Measurements from ENCODE around the gene TUBGCP2.

TUBGCP2 gene

GRCh38 chr10:133248334-133248715 is 60.3 kb downstream of the TUBGCP2 start:
- ChIA-PET CTCF (no interaction called here), POLR2A (no interaction called here)
- DNase-seq (ENCODE audit: extremely low spot score) = no peak
- no peak for TF ChIP-seq FOXM1 (IDR thresholded peaks at IDR 0.05; ENCODE audit: borderline replicate concordance)
- TF ChIP-seq NFRKB (IDR thresholded peaks at IDR 0.05) = no peak
- no peak for TF ChIP-seq FOXK2 (IDR thresholded peaks at IDR 0.05)

- DNase-seq (ENCODE audit: extremely low spot score) = no peak
- ChIA-PET CTCF (no interaction called here), POLR2A (interaction anchor here (1.5 kb wide), 1 partner anchor 15 kb away, joined by 3 read pairs; no protein-coding TSS in a partner anchor)
These were observed 60.9 kb downstream of the TUBGCP2 start for GRCh38 chr10:133247681-133248333.

GRCh38 chr10:133246236-133246626 is 62.4 kb downstream of the TUBGCP2 start:
- TF ChIP-seq HDGF (IDR thresholded peaks at IDR 0.05; ENCODE audit: borderline replicate concordance) (no peak), PKNOX1 (IDR thresholded peaks at IDR 0.05) (no peak), SP1 (IDR thresholded peaks at IDR 0.05) (no peak), TARDBP (IDR thresholded peaks at IDR 0.05) (no peak), FOXM1 (IDR thresholded peaks at IDR 0.05; ENCODE audit: borderline replicate concordance) (no peak), ARNT (IDR thresholded peaks at IDR 0.05) (no peak), FOXA1 (IDR thresholded peaks at IDR 0.05) (no peak), ZNF384 (IDR thresholded peaks at IDR 0.05) (no peak)
- DNase-seq (ENCODE audit: extremely low spot score) = no peak
- ChIA-PET CTCF (interaction anchor here (0.9 kb wide), 1 partner anchor 12 kb away, joined by 3 read pairs; no protein-coding TSS in a partner anchor), POLR2A (interaction anchor here (1.0 kb wide), 1 partner anchor 15 kb away, joined by 3 read pairs; no protein-coding TSS in a partner anchor)

More at GRCh38 chr10:133247681-133248333, 60.9 kb downstream of the TUBGCP2 start:
- TF ChIP-seq FOXM1 (IDR thresholded peaks at IDR 0.05; ENCODE audit: borderline replicate concordance) (no peak), ELF4 (IDR thresholded peaks at IDR 0.05) (no peak)

GRCh38 chr10:133245439-133246235 is 63.0 kb downstream of the TUBGCP2 start:
- no peak for DNase-seq (ENCODE audit: extremely low spot score)
- ChIA-PET CTCF (no interaction called here), POLR2A (no interaction called here)
- TF ChIP-seq FOXK2 (IDR thresholded peaks at IDR 0.05) (no peak), SP1 (IDR thresholded peaks at IDR 0.05) (no peak), CTBP1 (IDR thresholded peaks at IDR 0.05; ENCODE audit: borderline replicate concordance) (no peak), L3MBTL2 (conservative IDR thresholded peaks at IDR 0.05) (no peak), PKNOX1 (IDR thresholded peaks at IDR 0.05) (no peak)

GRCh38 chr10:133243593-133243992 is 65.1 kb downstream of the TUBGCP2 start:
- TF ChIP-seq BHLHE40 (IDR thresholded peaks at IDR 0.05; ENCODE audit: borderline replicate concordance) (no peak), LEF1 (IDR thresholded peaks at IDR 0.05; ENCODE audit: borderline replicate concordance) (no peak), ELF4 (IDR thresholded peaks at IDR 0.05) (no peak)
- DNase-seq (ENCODE audit: extremely low spot score) = no peak
- ChIA-PET CTCF (no interaction called here), POLR2A (no interaction called here)

- DNase-seq (ENCODE audit: extremely low spot score) = no peak
These were observed 65.9 kb downstream of the TUBGCP2 start for GRCh38 chr10:133242611-133243356.

More at GRCh38 chr10:133242611-133243356, 65.9 kb downstream of the TUBGCP2 start:
- no peak for TF ChIP-seq LEF1 (IDR thresholded peaks at IDR 0.05; ENCODE audit: borderline replicate concordance)
- no peak for TF ChIP-seq FOXA1 (IDR thresholded peaks at IDR 0.05)
- TF ChIP-seq SUZ12 (IDR thresholded peaks at IDR 0.05) = no peak
- no peak for TF ChIP-seq CTBP1 (IDR thresholded peaks at IDR 0.05; ENCODE audit: borderline replicate concordance)
- no peak for TF ChIP-seq FOXK2 (IDR thresholded peaks at IDR 0.05)
- no peak for TF ChIP-seq FOXM1 (IDR thresholded peaks at IDR 0.05; ENCODE audit: borderline replicate concordance)
- no peak for TF ChIP-seq PKNOX1 (IDR thresholded peaks at IDR 0.05)
- no peak for TF ChIP-seq NFRKB (IDR thresholded peaks at IDR 0.05)
- TF ChIP-seq BHLHE40 (IDR thresholded peaks at IDR 0.05; ENCODE audit: borderline replicate concordance) = no peak
- no peak for TF ChIP-seq SP1 (IDR thresholded peaks at IDR 0.05)
- POLR2A ChIA-PET = interaction anchor here (0.9 kb wide), 1 partner anchor 12 kb away, joined by 3 read pairs; no protein-coding TSS in a partner anchor
- CTCF ChIA-PET = no interaction called here
